Parathyroid adenoma (tissue), 2 donors: ENCODE data around the gene METTL27.

Experiments used
- H2AFZ ChIP-seq: fragments of 300-600 bp; sonication (generic); one replicate; pipeline ENCODE4 v1.7.0; 2017; ENCODE audit warnings: antibody characterized with exemption, mild to moderate bottlenecking
- H3K27ac ChIP-seq: fragments of 300-600 bp; sonication (generic); one replicate; pipeline ENCODE4 v1.7.0; 2017
- H3K27me3 ChIP-seq: fragments of 300-600 bp; sonication (generic); one replicate; pipeline ENCODE4 v1.7.0; 2017; ENCODE audit warnings: low read length; ENCODE audit not compliant: control insufficient read depth, insufficient read depth
- H3K36me3 ChIP-seq: fragments of 300-600 bp; sonication (generic); one replicate; pipeline ENCODE4 v1.7.0; 2017; ENCODE audit warnings: low read length; ENCODE audit not compliant: control insufficient read depth, insufficient read depth
- H3K4me1 ChIP-seq: fragments of 300-600 bp; sonication (generic); one replicate; pipeline ENCODE4 v1.7.0; 2017; ENCODE audit warnings: control low read depth
- H3K4me2 ChIP-seq: fragments of 300-600 bp; sonication (generic); one replicate; pipeline ENCODE4 v1.7.0; 2017; ENCODE audit warnings: low read length
- H3K4me3 ChIP-seq: fragments of 300-600 bp; sonication (generic); one replicate; pipeline ENCODE4 v1.7.0; 2017; ENCODE audit warnings: low read depth, low read length
- H3K79me2 ChIP-seq: fragments of 300-600 bp; sonication (generic); one replicate; pipeline ENCODE4 v1.7.0; 2017; ENCODE audit warnings: control low read depth
- H3K9ac ChIP-seq: fragments of 300-600 bp; sonication (generic); one replicate; pipeline ENCODE4 v1.7.0; 2017; ENCODE audit warnings: mild to moderate bottlenecking
- H3K9me3 ChIP-seq: fragments of 300-600 bp; sonication (generic); one replicate; pipeline ENCODE4 v1.7.0; 2017; ENCODE audit warnings: low read length; ENCODE audit not compliant: control insufficient read depth
- CTCF ChIP-seq: fragments of 300-600 bp; sonication (generic); IDR thresholded peaks from one replicate; pipeline ENCODE4 v1.7.0; 2017; ENCODE audit warnings: antibody characterized with exemption, mild to moderate bottlenecking
- donor health status: primary hyperparathyroidism.

Gene METTL27

GRCh38 chr7:73869011-73869798, 26.9 kb upstream of the METTL27 start:
- peaks cover 4% of the 10 kb centered on the region for H3K4me1 ChIP-seq
- H3K27me3 ChIP-seq: no peaks in the 10 kb centered on the region
- H3K4me3 ChIP-seq: no peak overlapping the region
- H2AFZ ChIP-seq: no peak overlapping the region
- no peaks in the 10 kb centered on the region for H3K79me2 ChIP-seq
- H3K4me2 ChIP-seq: no peak overlapping the region
- no peak overlapping the region for H3K9ac ChIP-seq
- H3K36me3 ChIP-seq: no peaks in the 10 kb centered on the region
- H3K9me3 ChIP-seq: no peaks in the 10 kb centered on the region
- H3K27ac ChIP-seq: no peak overlapping the region
- TF ChIP-seq CTCF: no peak

GRCh38 chr7:73866446-73866767, 24.1 kb upstream of the METTL27 start:
- no peak overlapping the region for H3K4me3 ChIP-seq
- H3K4me2 ChIP-seq: no peak overlapping the region
- H3K36me3 ChIP-seq: no peaks in the 10 kb centered on the region
- H3K27me3 ChIP-seq: no peaks in the 10 kb centered on the region
- H3K79me2 ChIP-seq: no peaks in the 10 kb centered on the region
- peaks cover 4% of the 10 kb centered on the region for H3K4me1 ChIP-seq
- no peak overlapping the region for H3K27ac ChIP-seq
- no peak overlapping the region for H3K9ac ChIP-seq
- TF ChIP-seq CTCF: no peak
- H2AFZ ChIP-seq: no peak overlapping the region
- H3K9me3 ChIP-seq: no peaks in the 10 kb centered on the region

GRCh38 chr7:73865738-73866445, 23.6 kb upstream of the METTL27 start:
- H3K4me2 ChIP-seq: no peak overlapping the region
- peak; percentile 40 for TF ChIP-seq CTCF
- no peaks in the 10 kb centered on the region for H3K27me3 ChIP-seq
- H2AFZ ChIP-seq: no peak overlapping the region
- no peak overlapping the region for H3K27ac ChIP-seq
- H3K4me3 ChIP-seq: no peak overlapping the region
- no peaks in the 10 kb centered on the region for H3K9me3 ChIP-seq
- no peak overlapping the region for H3K9ac ChIP-seq
- H3K4me1 ChIP-seq: peaks cover 4% of the 10 kb centered on the region
- no peaks in the 10 kb centered on the region for H3K79me2 ChIP-seq
- H3K36me3 ChIP-seq: no peaks in the 10 kb centered on the region

- no peak overlapping the region for H3K27ac ChIP-seq
- no peak overlapping the region for H3K4me2 ChIP-seq
- no peaks in the 10 kb centered on the region for H3K9me3 ChIP-seq
- no peaks in the 10 kb centered on the region for H3K79me2 ChIP-seq
- H3K4me1 ChIP-seq: peaks cover 1% of the 10 kb centered on the region
- no peak overlapping the region for H3K9ac ChIP-seq
- H3K36me3 ChIP-seq: no peaks in the 10 kb centered on the region
- H2AFZ ChIP-seq: no peak overlapping the region
- no peaks in the 10 kb centered on the region for H3K27me3 ChIP-seq
- no peak for TF ChIP-seq CTCF
- H3K4me3 ChIP-seq: no peak overlapping the region
These were observed 22.8 kb upstream of the METTL27 start for GRCh38 chr7:73864981-73865711.
